Endometrial microvascular endothelial cells (primary cell): ENCODE results near the gene CALHM2. TPM values are rescaled to one million over a fixed set of nuclear protein-coding genes. Genes with fewer than 3 reads are reported as not detected.
"Not testable (repeated sequence)": the region's sequence is repeated elsewhere in the genome, so short reads cannot be mapped to it uniquely, and the experiment has no call there.

Experiments used
- in situ Hi-C: cut with HindIII; loops from 2 replicates; pipeline ENCODE4 v1.10.0; 2017; ENCODE audit warnings: low sequenced_read_pairs, low pct_unique_long_range_greater_than_20kb; ENCODE audit errors: inconsistent ontology term
- total RNA-seq: library from RNA; depleted of rRNA; stranded (reverse); fragments of >200 nt; gene quantifications from one replicate; pipeline ENCODE4 v1.2.3, GENCODE V29; 2015; ENCODE audit errors: inconsistent ontology term

The CALHM2 gene, protein sequence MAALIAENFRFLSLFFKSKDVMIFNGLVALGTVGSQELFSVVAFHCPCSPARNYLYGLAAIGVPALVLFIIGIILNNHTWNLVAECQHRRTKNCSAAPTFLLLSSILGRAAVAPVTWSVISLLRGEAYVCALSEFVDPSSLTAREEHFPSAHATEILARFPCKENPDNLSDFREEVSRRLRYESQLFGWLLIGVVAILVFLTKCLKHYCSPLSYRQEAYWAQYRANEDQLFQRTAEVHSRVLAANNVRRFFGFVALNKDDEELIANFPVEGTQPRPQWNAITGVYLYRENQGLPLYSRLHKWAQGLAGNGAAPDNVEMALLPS
- total RNA-seq, result 15.1 TPM

DNA sequence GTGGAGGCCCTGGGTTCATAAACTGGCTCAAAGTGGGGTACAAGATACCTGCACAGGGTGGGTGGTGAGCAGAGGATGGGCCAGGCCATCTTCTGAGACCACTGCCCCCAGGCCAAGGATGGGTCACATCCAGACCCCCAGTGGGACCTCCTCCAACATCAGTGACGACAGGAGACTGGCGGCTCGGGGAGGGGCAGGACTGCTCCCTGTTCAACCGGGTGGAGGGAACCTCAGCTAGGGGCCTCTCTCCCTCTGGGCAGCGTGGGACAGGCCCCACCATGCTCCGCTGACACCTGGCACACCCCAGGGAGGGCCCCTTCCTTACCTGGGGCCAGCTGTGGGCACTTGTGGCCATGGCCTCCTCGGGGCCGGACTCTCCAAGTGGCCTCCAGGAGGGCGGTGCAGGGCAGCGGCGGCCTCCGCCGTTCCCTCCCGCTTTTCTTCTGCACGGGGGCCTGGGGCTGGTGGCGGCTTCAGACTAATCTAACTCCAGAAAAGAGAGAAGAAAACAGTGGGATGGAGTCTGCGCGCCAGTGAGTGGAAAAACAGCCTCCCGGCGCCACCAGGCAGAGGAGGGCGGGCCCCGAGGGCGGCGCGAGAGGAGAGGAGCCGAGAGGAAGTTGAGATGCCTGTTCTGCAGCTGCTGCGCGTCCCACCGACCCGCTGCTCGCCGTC is at the start of gene CALHM2:
TSS of gene CALHM2 (minus strand) at position 540 of the 675 bp plus-strand sequence. CDS start 2,429 bp downstream, outside the sequence.
- in situ Hi-C loops, result no loop called here

DNA sequence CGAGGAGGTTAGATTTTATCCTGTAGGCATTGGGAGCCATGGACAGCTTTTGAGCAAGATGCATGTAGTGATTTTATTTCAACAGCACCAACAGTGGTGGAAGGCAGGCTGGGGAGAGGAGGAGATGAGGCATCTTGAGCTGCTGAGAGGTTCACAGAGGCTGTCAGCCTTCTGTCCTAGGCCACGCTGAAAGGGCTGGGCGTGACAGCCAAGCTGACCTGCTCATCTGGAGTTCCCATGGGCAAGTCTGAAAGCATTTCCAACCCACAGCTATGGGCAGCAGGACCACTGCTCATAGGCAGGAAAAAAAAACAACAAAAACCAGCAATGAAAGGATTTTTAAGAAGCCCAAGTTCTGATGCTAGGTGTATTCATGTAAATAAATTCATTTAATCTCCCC is 49.0 kb upstream of the CALHM2 start:
- in situ Hi-C loops, result no loop called here

DNA sequence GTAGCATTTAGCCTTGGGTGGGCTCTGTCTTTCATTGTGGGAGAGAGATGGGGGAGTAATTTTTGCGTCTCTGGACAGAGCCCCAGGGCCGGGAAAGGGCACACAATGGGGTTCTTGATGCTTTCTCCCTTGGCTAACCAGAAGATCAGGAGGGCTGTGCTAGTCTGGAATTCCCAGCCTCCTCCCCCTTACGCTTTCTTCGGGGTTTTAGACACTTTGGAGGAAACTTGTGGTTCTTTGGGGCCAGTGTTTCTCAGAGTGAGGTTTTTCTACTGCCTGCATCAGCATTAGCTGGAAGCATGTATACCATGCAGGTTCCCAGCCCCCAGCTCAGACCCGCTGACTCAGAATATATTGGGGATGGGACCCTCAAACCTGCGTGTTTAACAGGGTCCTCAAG is 48.3 kb upstream of the CALHM2 start:
- in situ Hi-C loops, result no loop called here

DNA sequence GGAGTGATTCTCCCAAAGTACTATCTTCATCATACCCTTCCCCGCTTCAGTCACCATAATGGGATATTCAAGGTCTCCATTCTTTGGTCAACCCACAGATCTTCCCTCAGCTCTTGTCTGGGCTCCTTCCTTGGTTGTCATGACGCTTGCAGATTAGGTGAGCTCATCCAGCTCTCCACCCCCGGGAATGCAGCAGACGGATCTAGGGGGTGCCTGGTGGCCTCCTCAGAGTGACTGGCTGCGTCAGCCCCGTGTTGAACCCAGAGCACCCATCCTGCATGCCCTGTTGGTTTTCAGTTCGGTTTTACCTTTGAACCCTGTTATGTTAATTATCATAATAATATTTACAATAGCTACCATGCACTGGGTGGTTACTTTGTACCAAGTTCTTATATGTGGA is 47.7 kb upstream of the CALHM2 start:
- in situ Hi-C loops, result loop anchor here (10.0 kb wide), 1 partner anchor 85 kb away; no protein-coding TSS in a partner anchor

DNA sequence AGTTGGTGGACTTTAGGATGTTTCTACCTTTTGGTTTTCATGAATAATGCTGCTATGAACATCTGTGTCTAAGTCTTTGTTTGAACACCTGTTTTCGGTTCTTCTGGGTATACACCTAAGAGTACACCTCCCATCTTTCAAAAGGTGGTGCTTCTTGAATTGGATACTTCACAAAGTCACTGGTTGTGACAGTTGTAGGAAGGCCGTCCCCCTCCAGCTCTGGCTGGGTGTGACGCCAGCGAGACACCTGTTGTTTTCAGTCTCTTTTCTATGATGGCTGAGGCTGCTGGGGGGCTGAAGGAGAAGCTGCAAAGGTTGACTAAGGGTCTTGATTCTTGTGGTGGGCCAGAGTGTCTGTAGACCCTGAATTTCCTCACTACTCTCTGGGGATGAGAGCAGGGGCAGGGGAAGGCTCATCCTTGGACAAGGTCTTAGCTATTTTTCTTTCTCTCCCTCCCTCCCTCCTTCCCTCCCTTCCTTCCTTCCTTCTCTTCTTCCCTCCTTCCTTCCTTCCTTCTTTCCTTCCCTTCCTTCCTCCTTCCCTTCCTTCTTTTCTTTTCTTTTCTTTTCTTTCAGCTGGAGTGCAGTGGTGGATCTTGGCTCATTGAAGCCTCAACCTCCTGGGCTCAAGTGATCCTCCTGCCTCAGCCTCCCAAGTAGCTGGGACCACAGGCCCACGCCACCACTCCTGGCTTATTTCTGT is 46.9 kb upstream of the CALHM2 start:
- in situ Hi-C loops, result loop anchor here (10.0 kb wide), 1 partner anchor 84 kb away; no protein-coding TSS in a partner anchor

DNA sequence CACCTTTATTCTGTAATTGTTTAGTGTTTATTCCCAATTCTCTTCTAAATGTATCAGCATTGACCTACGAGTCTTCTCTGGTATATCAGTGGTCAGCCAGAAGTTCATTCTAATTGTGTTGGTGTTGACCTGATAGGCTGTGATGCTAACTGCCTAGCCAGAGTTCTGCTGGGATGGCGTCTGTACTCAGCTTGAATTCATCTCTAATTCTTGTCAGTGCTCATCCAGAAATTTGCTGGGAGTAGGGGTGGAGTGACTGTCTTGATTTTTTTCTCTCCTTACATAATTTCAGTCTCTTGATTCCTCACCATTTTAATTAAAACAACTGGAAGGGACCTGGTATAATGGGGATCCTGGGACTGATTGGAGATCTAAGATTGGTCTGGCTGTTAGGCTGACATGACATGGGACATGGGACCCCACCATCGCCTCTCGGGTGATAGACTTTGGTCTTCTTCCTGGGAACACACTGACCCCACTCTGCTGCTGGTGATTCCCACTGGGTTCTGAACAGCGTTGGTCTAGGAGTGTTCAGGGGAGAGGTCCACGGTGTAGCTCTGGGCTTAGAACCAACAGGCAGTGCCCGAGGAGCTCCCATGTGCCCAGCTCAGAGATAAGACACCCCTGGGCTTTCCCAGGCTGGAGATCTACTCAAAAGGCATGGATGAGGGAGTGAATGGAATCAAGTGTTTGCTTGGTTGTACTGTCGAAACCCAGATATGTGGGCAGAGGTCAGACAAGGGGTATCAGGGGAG is 45.2 kb upstream of the CALHM2 start:
- in situ Hi-C loops, result loop anchor here (10.0 kb wide), 1 partner anchor 83 kb away; no protein-coding TSS in a partner anchor

DNA sequence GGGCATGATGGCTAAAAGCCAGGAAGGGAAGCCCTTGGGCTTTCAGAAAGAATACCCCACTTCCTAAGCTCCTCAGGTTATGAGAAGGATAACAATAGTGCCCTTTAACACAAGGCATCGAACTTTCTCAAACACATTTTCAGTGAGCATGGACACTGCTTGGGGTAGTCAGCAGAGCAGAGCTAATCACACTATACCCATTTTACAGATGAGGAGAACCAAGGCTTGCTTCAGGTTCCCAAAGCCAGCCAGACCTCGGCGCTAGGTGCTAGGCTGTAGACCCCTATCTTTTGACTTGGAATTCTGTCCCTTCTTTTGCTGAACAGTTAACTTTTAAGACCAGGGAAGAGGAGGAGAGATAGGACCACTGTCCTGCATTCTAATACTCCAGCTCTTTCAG is 43.2 kb upstream of the CALHM2 start:
- in situ Hi-C loops, result loop anchor here (10.0 kb wide), 1 partner anchor 81 kb away; no protein-coding TSS in a partner anchor

DNA sequence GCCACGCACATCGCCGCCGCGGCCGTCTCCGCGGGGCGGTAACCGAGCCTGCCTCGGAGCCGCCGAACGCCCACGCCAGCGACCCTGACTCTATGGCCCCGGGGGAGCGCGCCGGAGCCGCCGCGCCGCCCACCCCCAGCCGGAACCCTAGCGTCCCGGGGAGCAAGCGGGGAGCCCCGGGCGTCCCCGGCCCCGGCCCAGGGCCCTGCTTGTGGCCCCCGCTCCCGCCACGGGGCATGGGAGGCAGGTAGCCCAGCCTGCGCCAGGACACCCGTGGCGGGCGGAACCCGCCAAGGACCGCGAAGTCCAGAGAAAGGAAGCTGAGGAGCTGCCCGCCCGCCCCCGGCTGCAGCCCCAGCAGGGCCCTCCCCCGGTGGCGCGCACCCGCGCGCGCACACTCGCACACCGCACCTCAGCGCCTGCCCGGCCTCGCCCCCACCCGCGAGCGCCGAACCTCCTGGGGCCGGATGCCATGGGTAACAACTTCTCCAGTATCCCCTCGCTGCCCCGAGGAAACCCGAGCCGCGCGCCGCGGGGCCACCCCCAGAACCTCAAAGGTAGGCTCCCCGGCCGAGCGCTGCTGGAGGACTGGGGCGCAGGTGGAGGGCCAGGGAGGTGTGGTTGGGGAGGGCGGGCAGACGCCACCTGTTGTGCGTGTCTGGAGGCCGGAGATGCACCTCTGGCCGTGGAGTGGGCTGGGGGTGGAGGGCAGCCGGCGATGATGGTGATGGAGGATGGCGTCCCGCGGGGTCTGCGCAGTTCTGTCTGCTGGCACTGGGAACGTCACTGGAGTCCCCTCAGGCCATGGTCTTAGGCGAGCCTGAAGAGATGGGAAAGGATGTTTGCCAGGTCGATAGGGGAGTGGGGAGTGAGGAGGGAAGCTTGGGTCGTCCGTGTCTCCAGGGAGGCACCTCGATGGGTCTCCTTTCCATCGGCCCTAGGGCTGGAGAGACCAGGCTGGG is 42.0 kb upstream of the CALHM2 start:
- in situ Hi-C loops, result loop anchor here (10.0 kb wide), 1 partner anchor 79 kb away; no protein-coding TSS in a partner anchor

DNA sequence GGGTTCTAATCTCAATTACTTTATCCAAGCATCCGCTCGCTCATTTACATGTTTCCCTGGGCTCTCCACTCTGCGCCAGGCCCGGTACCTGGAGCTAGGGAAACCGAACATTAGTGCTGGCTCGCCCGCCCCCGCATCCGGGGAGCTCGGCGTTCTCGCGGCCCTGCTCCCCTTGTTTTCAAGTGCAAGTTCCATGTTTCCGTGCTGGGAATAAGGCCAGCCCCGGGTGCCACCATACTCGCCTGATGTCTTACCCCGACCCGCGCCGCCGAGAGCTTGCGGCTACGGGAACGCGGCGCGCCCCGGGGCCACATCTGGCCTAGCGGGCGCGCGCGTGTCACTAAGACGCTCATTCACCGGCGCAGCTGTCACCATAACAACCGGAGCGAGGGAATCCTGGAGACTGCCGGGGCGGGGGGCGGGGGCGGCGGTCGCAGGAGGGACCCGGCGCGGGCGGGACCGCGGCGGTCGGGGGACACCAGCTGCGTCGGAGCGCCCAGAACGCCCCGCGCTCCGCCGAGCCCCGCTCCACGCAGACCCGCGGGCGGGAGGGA is 41.3 kb upstream of the CALHM2 start, which contains the start of gene NEURL1:
TSS of gene NEURL1 (plus strand) at position 344 of the 554 bp plus-strand sequence. CDS start 683 bp downstream, outside the sequence.
- in situ Hi-C loops, result loop anchor here (10.0 kb wide), 1 partner anchor 79 kb away; no protein-coding TSS in a partner anchor

DNA sequence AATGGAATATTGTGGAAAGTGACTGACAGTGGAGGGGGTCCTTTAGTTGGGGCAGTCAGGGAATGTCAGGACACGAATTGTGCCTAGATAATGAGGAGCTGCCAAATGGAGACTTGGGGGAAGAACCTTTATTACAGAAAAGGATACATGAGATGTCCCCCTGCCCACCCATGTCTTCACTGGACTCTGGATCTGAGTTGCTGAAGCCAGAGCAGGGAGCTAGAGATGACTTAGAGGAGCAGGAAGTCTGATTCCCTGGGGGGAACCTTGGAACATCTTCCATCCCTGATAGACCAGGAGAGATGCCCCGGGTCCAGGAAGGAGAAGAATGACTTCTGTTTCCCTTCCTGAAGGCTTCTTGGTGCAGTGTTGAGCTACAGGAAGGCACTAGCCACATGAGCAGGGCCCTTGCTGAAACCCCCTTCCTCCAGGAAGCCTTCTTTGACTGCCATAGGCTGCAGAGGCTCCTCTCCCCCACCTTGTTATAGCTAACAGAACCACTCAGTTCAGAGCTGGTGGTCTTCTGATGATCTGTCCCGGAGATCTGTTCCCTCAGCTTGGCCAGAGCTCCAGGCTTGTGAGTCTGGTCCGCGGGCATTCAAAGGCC is 40.6 kb upstream of the CALHM2 start:
- in situ Hi-C loops, result loop anchor here (10.0 kb wide), 1 partner anchor 78 kb away; no protein-coding TSS in a partner anchor

DNA sequence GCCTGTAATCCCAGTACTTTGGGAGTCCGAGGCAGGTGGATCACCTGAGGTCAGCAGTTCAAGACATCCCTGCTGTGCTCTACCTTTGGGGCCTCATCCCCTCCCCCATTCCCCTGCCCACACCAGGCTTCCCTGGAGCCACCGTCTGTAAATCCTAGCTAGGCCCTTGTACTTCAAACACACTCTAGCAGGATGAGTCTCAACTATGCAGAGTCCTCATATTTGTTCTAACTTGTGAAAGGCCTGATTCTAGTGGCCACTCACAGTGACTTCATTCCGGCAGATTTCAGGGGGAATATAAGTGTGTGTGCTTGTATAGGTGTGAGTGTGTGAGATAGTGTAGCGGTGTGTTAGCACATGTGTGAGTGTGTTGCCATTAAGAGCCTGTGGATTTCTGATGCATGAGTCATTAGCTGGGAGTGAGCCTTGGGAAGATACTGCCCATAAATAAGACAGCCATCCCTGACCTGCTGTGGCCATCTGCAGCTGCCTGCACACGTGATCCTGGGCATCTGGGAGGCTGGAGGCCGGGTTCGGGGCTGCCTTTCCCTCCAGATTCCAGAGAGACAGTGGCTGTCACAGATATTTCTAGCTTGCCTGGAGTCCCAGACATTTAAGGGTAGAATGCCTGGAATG is 39.7 kb upstream of the CALHM2 start:
- in situ Hi-C loops, result loop anchor here (10.0 kb wide), 1 partner anchor 77 kb away; no protein-coding TSS in a partner anchor

DNA sequence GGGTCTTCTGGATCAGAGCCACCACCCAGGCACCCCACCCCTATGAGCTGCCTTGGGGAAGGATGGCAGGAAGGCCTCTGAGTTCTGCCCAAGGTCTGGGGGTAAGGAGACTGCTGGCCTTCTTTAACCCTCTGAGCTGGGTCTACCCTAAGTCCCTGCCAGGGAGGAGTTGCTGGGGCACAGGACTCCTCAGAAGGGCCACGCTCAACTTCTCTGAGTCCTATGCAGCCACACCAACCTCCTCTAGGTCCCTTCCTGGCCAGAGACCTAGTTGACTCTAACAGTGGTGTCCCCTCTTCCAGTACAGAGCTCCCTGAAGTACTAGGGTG is 38.8 kb upstream of the CALHM2 start:
- in situ Hi-C loops, result loop anchor here (10.0 kb wide), 1 partner anchor 76 kb away; no protein-coding TSS in a partner anchor

DNA sequence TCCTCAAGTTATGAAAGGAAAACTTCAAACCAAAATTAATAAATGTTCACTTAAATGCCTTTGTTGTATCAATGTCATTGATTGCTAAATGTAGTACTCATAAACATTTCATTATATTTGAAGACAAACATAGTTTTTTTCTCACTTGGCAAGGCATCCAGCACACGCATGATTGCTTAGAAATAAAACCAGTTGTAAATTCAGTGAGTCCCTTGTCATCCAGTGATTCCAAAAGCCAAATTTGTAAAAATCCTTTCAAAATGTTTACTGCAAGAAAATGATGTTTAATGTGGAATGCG is 35.2 kb upstream of the CALHM2 start:
- in situ Hi-C loops, result no loop called here

DNA sequence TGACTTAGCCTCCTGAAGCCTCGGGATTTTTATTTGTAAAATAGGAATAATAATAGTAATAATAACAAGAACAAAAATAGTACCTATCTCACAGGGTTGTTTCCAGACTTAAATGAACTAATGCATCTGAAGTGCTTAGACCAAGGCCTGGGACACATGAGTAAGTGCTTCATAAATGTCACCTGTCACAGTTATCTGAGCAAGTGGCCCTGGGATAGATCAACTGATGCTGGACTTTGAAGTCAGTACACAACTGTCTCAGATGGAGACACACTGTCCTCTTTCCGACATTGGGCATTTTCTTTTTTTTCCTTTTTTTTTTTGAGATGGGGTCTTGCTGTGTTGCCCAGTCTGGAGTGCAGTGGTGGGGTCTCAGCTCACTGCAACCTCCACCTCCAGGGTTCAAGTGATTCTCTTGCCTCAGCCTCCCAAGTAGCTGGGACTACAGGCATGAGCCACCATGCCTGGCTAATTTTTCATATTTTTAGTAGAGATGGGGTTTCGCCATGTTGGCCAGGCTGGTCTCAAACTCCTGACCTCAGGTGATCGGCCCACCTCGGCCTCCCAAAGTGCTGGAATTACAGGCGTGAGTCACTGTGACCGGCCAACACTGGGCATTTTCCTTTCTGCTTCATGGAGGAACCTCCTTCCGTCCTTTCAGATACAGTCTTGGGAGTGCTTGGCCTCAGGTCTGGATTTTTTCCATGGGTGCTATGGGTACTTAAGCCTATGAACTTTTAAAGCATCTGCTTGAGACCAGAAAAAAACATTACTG is 34.7 kb upstream of the CALHM2 start:
- in situ Hi-C loops, result not testable (repeated sequence)

DNA sequence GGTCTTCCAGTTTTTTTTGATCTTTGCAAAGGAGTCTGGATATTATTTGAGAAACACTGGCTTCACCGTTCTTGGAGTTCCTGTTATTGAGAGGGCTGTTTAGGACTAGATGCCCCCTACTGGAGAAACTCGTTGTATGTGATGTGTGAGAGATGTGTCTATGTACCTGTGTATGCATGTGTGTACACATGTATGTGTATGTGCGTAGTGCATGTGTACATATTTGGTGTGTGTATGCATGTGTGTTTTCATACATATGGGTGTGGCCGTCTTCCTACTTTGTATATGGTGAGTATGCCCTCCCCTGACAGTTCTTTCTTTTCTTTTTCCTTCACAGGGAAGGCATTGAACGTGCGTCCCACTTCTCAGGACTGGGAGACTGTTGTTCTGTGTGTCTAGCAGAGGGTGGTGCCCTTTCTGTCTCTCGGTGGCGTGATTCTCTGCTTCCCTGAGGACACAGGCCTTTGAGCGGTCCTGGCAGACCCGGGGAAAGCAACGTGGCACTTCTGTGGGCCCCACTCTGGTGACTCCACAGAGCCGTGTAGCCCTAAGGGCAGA is 29.9 kb upstream of the CALHM2 start:
- in situ Hi-C loops, result no loop called here

DNA sequence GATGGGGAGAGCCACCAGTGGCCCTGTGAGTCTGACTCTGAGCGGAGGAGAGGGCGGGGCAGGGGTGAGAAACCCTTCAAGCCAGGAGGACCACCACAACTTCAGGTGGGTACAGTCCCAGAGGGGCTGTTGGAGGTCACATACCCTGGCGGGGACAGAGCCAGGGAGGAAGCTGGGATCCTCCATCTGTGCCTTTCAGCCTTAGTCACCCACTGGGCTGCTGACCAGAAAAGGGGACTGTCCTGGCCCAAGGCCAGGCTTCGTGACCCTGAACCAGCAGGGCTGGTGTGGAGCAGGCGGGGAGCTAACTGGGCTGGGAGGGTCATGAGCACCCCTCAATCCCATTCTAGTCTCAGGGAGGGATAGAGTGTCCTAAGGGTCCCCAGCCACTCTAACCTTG is 28.4 kb upstream of the CALHM2 start:
- in situ Hi-C loops, result no loop called here
